Measurements from ENCODE around the gene CASP5. TPM values are rescaled to one million over a fixed set of nuclear protein-coding genes. Genes with fewer than 3 reads are reported as not detected.

CASP5 gene
- polyA plus RNA-seq, 1 experiment = not detected

DNA sequence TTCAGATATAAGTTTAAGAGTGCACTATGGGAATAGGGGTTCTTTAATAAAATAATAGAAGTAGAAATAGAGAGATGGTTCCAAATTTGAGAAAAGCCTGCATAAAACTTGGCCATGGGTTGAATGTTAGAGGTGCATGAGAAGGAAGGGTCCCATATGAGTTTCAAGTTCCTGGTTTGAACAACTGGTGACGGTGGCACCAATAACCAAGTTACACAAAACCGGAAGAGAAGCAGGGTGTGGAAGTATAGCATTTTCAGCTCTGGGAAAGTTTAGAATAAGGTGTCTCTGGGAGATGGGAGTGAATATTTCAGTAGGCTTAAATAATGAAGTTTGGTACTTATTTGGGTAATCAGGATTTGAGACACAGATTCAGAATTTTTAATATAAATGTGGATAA is 9.5 kb upstream of the CASP5 start:
- Histone ChIP-seq H3K36me3 (ENCODE audit: control insufficient read depth, insufficient read depth, low read length) (peaks cover 2% of the 10 kb centered on the region; the same call in 1 of the 2 replicates), H3K27me3 (ENCODE audit: control insufficient read depth, insufficient read depth, low read length) (no peaks in the 10 kb centered on the region), H3K4me3 (ENCODE audit: low read depth, low read length) (no peak overlapping the region)
- DNase-seq (ENCODE audit: low read depth) = no peak
- CTCF ChIA-PET = no interaction called here
- POLR2A ChIA-PET = no interaction called here
- TF ChIP-seq, protein P1, sequence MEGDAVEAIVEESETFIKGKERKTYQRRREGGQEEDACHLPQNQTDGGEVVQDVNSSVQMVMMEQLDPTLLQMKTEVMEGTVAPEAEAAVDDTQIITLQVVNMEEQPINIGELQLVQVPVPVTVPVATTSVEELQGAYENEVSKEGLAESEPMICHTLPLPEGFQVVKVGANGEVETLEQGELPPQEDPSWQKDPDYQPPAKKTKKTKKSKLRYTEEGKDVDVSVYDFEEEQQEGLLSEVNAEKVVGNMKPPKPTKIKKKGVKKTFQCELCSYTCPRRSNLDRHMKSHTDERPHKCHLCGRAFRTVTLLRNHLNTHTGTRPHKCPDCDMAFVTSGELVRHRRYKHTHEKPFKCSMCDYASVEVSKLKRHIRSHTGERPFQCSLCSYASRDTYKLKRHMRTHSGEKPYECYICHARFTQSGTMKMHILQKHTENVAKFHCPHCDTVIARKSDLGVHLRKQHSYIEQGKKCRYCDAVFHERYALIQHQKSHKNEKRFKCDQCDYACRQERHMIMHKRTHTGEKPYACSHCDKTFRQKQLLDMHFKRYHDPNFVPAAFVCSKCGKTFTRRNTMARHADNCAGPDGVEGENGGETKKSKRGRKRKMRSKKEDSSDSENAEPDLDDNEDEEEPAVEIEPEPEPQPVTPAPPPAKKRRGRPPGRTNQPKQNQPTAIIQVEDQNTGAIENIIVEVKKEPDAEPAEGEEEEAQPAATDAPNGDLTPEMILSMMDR (IDR thresholded peaks at IDR 0.05; ENCODE audit: insufficient read depth, low read depth, low read length) = no peak

DNA sequence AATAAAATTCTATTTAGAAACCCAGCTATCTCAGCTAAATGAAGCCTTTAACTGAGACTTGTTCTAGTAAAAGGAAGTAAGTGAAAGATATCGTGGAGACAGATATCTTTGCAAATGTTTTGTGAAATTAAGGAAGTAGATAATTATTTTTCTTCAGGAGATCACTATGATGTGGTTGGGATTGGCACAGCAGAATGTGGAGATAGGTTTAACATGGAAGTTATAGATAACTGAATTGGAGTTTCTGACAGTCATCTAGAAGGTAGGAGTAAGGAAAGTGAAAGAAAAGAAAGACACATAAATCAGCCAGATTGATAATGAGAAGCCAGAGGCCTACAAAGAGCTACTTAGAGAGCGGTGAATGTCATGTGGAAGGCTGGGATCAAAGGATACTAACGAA is 4.7 kb upstream of the CASP5 start:
- H3K36me3 ChIP-seq (ENCODE audit: control insufficient read depth, insufficient read depth, low read length) = peaks cover 2% of the 10 kb centered on the region
- H3K27me3 ChIP-seq (ENCODE audit: control insufficient read depth, insufficient read depth, low read length) = no peaks in the 10 kb centered on the region
- TF ChIP-seq, protein P1 (IDR thresholded peaks at IDR 0.05; ENCODE audit: insufficient read depth, low read depth, low read length) = no peak
- H3K4me3 ChIP-seq (ENCODE audit: low read depth, low read length) = no peak overlapping the region
- ChIA-PET POLR2A (no interaction called here), CTCF (no interaction called here)
- DNase-seq (ENCODE audit: low read depth) = no peak

DNA sequence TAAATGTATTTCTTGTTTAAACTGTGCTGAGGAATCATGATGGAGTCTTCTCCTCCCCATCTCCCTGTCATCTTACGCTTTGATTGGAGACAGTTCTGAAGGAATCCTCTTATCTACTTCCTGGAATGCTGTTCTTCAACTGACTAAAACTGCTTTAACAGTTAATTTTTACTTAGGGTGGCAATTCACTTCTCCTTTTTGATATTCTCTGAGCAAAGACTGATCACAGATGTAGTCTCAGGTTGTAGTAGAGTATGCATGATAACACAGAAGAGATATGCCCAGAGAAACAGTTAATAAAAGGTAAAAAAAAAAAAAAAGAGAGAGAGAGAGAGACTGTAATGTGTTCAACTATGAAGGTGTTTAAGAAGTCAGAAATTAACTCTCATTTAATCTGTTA is 1.4 kb upstream of the CASP5 start:
- H3K36me3 ChIP-seq (ENCODE audit: control insufficient read depth, insufficient read depth, low read length) = no peaks in the 10 kb centered on the region; the same call in 1 of the 2 replicates
- H3K4me3 ChIP-seq (ENCODE audit: low read depth, low read length) = no peak overlapping the region
- no peaks in the 10 kb centered on the region for H3K27me3 ChIP-seq (ENCODE audit: control insufficient read depth, insufficient read depth, low read length)
- ChIA-PET CTCF (no interaction called here), POLR2A (no interaction called here)
- TF ChIP-seq, protein P1 (IDR thresholded peaks at IDR 0.05; ENCODE audit: insufficient read depth, low read depth, low read length) = no peak
- no peak for DNase-seq (ENCODE audit: low read depth)

DNA sequence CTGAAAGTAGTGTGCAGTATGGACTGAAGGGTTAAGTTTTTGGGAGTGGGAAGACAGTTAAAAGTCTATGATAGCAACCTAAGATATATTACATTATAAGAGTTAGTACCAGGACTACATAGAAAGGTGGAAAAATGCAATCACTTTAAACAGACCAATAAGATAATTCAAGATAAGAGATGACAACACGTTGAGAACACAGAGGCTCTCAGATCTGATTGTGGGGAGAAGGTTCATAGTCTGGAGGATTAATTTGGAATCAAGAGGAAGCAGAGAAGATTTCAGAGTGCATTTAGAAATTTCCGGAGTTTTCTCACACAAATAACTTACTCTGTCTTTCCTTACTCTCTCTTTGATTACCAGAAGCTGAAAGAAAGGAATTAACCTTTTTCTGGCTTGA is 441 bp downstream of the CASP5 start:
- ChIA-PET POLR2A (no interaction called here), CTCF (no interaction called here)
- TF ChIP-seq, protein P1 (IDR thresholded peaks at IDR 0.05; ENCODE audit: insufficient read depth, low read depth, low read length) = no peak
- DNase-seq (ENCODE audit: low read depth) = no peak
- Histone ChIP-seq H3K36me3 (ENCODE audit: control insufficient read depth, insufficient read depth, low read length) (no peaks in the 10 kb centered on the region; the same call in 1 of the 2 replicates), H3K4me3 (ENCODE audit: low read depth, low read length) (no peak overlapping the region), H3K27me3 (ENCODE audit: control insufficient read depth, insufficient read depth, low read length) (no peaks in the 10 kb centered on the region)

DNA sequence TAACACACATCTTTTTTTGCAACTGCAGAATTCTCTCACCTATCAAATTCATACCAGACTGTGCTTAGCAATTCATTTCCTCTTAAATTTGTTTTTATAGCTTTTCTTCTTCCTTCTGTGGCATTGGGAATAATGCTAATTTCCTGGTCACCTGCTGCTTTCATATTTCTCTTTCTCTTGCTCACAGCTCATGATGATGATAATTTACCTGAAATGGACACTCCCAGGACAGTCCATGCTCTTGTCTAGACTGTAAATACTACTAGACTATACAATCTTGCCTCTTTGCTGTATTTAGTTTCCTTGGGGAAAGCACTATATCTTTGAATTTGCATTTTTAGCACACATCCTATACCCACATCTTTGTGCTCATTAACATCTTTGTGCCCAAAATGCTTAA is 15.5 kb downstream of the CASP5 start:
- CTCF ChIA-PET = no interaction called here
- TF ChIP-seq, protein P1 (IDR thresholded peaks at IDR 0.05; ENCODE audit: insufficient read depth, low read depth, low read length) = no peak
- POLR2A ChIA-PET = interaction anchor here (0.7 kb wide), 1 partner anchor 930 kb away, joined by 4 read pairs; no protein-coding TSS in a partner anchor
- Histone ChIP-seq H3K27me3 (ENCODE audit: control insufficient read depth, insufficient read depth, low read length) (no peaks in the 10 kb centered on the region), H3K36me3 (ENCODE audit: control insufficient read depth, insufficient read depth, low read length) (no peaks in the 10 kb centered on the region), H3K4me3 (ENCODE audit: low read depth, low read length) (no peak overlapping the region)
- no peak for DNase-seq (ENCODE audit: low read depth)
